HFFc6 (cell line): ENCODE results near the gene PRC1. TPM values are rescaled to one million over a fixed set of nuclear protein-coding genes. Genes with fewer than 3 reads are reported as not detected.
"Not testable (repeated sequence)": the region's sequence is repeated elsewhere in the genome, so short reads cannot be mapped to it uniquely, and the experiment has no call there.

Experiments used
- DNase-seq: peaks from one replicate; pipeline ENCODE4 v3.0.0-alpha.2; 2018
- H3K27ac Mint-ChIP-seq: 2 replicates; pipeline ENCODE4 v1.8.0; 2020; ENCODE audit warnings: mild to moderate bottlenecking, mixed read lengths
- H3K27me3 Mint-ChIP-seq: 2 replicates; pipeline ENCODE4 v1.8.0; 2021; ENCODE audit warnings: mild to moderate bottlenecking, moderate library complexity, mixed read lengths; ENCODE audit not compliant: insufficient read depth
- H3K36me3 Mint-ChIP-seq: 2 replicates; pipeline ENCODE4 v1.8.0; 2021; ENCODE audit warnings: low read depth, mixed read lengths
- H3K4me1 Mint-ChIP-seq: 2 replicates; pipeline ENCODE4 v1.8.0; 2020; ENCODE audit warnings: low read depth, mixed read lengths
- H3K4me3 Mint-ChIP-seq: 2 replicates; pipeline ENCODE4 v1.8.0; 2020; ENCODE audit warnings: mild to moderate bottlenecking, moderate library complexity, mixed read lengths
- H3K9me3 Mint-ChIP-seq: 2 replicates; pipeline ENCODE4 v1.8.0; 2020; ENCODE audit warnings: mild to moderate bottlenecking, mixed read lengths
- CTCF ChIP-seq: fragments of 200-600 bp; sonication (generic); IDR thresholded peaks from 2 replicates; pipeline ENCODE4 v1.5.0; 2021; ENCODE audit warnings: antibody characterized with exemption, mild to moderate bottlenecking
- total RNA-seq, 6 experiments: library from RNA; stranded (reverse); fragmentation: NEBNext Ultra II Directional; extraction: Animal tissue kit (Norgen Biotek cat#: 25700); gene quantifications; 2 replicates in 1 of 6; 3 replicates in 5 of 6; pipeline ENCODE4 v1.2.3, GENCODE V29; 2021

Gene PRC1
- total RNA-seq, 6 experiments from 2014 or later, result 85.5 to 210 (median 189) TPM

DNA sequence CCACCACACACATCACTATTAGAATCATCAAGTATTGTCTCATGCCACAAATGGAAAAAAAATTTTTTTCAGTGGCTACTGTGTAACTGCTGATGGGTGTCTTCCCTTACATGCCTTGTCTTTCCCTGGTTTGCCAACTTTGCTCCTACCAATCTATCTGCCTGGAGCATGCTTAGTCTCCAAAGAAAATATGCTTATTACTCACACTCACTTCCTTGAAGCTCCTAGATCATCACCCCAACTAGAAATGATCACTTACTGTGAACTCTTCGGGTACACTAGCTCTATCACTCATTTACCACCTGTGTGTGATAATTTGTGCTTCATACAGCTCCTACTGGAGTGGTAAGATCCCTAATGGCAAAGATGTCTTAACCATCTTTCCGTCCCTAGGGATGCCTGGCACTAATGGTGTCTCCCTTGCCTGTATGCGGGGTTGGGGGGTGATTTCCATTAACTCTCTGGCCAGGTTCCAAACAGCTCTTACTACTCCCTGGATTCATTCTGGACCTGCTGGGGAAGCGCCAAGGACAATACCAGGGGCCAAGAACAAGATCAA, 27.3 kb upstream of the PRC1 start:
- peak overlapping the region; percentile 92 for H3K4me3 Mint-ChIP-seq
- H3K27ac Mint-ChIP-seq, result peak overlapping the region; percentile 69
- peak; percentile 46 for DNase-seq
- H3K9me3 Mint-ChIP-seq, result no peaks in the 10 kb centered on the region
- peaks cover 4% of the 10 kb centered on the region; the same call in 1 of the 2 replicates for H3K36me3 Mint-ChIP-seq
- no peaks in the 10 kb centered on the region for H3K27me3 Mint-ChIP-seq
- H3K4me1 Mint-ChIP-seq, result peaks cover 39% of the 10 kb centered on the region
- TF ChIP-seq CTCF, result no peak

- H3K4me1 Mint-ChIP-seq, result peaks cover 38% of the 10 kb centered on the region
- peak overlapping the region; percentile 17; the same call in 1 of the 2 replicates for H3K27ac Mint-ChIP-seq
- H3K27me3 Mint-ChIP-seq, result no peaks in the 10 kb centered on the region
- H3K4me3 Mint-ChIP-seq, result no peak overlapping the region
- H3K9me3 Mint-ChIP-seq, result no peaks in the 10 kb centered on the region
- no peak for DNase-seq
- no peak for TF ChIP-seq CTCF
- H3K36me3 Mint-ChIP-seq, result peaks cover 8% of the 10 kb centered on the region; the same call in 1 of the 2 replicates
Measured at GRCh38 chr15:91018158-91018557, 23.8 kb upstream of the PRC1 start.

GRCh38 chr15:91017716-91018115, 23.4 kb upstream of the PRC1 start:
- H3K4me3 Mint-ChIP-seq, result no peak overlapping the region

DNA sequence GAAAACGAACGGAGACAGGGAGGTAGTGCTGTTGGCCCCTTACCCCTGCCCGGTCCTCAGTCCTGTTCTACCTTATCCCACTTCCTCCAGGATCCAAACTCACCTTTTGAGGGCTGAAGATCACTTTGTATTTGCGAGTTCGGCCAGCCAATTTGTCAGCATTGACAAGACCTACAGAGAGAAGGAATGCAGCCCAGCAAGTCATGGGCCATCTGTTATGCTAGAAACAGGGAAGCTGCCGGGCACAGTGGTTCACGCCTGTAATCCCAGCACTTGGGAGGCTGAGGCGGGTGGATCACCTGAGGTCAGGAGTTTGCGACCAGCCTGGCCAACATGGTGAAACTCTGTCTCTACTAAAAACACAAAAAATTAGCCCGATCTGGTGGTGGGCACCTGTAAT, 19.4 kb upstream of the PRC1 start:
- H3K27ac Mint-ChIP-seq, H3K4me1 Mint-ChIP-seq, DNase-seq, H3K27me3 Mint-ChIP-seq, H3K4me3 Mint-ChIP-seq, H3K9me3 Mint-ChIP-seq: not testable (repeated sequence)
- H3K36me3 Mint-ChIP-seq, result peaks cover 11% of the 10 kb centered on the region; the same call in 1 of the 2 replicates

More at GRCh38 chr15:91017716-91018115, 23.4 kb upstream of the PRC1 start:
- DNase-seq, result no peak
- Mint-ChIP-seq H3K4me1 (peaks cover 34% of the 10 kb centered on the region), H3K36me3 (peaks cover 8% of the 10 kb centered on the region; the same call in 1 of the 2 replicates), H3K27ac (no peak overlapping the region), H3K9me3 (no peaks in the 10 kb centered on the region), H3K27me3 (no peaks in the 10 kb centered on the region)
- TF ChIP-seq CTCF, result no peak

- peaks cover 28% of the 10 kb centered on the region for H3K36me3 Mint-ChIP-seq
Measured at GRCh38 chr15:91007266-91007665, 12.9 kb upstream of the PRC1 start.

More at GRCh38 chr15:91007266-91007665, 12.9 kb upstream of the PRC1 start:
- no peak for DNase-seq
- H3K27me3 Mint-ChIP-seq, result peaks cover 3% of the 10 kb centered on the region; the same call in 1 of the 2 replicates
- no peak for TF ChIP-seq CTCF
- no peak overlapping the region for H3K4me3 Mint-ChIP-seq
- H3K4me1 Mint-ChIP-seq, result no peaks in the 10 kb centered on the region
- H3K9me3 Mint-ChIP-seq, result no peaks in the 10 kb centered on the region
- H3K27ac Mint-ChIP-seq, result no peak overlapping the region
